ENCODE results near the gene MBP. TPM values are rescaled to one million over a fixed set of nuclear protein-coding genes. Genes with fewer than 3 reads are reported as not detected.

The MBP gene
- total and polyA plus RNA-seq, 2 donors (not counting 3 experiments of a cell fraction or from before 2014, with no cell fraction given), result 1.7 to 2.3 TPM

GRCh38 chr18:77168811-77169311 is 36.3 kb upstream of the MBP start:
- no peak for TF ChIP-seq MYC (IDR thresholded peaks at IDR 0.05; ENCODE audit: low read depth, low read length)
- TF ChIP-seq MAX (IDR thresholded peaks at IDR 0.05; ENCODE audit: insufficient read depth, insufficient read length), result no peak
- no peak for TF ChIP-seq EZH2 (IDR thresholded peaks at IDR 0.05; ENCODE audit: borderline replicate concordance, low read depth, low read length, severe bottlenecking)
- TF ChIP-seq, protein P1, sequence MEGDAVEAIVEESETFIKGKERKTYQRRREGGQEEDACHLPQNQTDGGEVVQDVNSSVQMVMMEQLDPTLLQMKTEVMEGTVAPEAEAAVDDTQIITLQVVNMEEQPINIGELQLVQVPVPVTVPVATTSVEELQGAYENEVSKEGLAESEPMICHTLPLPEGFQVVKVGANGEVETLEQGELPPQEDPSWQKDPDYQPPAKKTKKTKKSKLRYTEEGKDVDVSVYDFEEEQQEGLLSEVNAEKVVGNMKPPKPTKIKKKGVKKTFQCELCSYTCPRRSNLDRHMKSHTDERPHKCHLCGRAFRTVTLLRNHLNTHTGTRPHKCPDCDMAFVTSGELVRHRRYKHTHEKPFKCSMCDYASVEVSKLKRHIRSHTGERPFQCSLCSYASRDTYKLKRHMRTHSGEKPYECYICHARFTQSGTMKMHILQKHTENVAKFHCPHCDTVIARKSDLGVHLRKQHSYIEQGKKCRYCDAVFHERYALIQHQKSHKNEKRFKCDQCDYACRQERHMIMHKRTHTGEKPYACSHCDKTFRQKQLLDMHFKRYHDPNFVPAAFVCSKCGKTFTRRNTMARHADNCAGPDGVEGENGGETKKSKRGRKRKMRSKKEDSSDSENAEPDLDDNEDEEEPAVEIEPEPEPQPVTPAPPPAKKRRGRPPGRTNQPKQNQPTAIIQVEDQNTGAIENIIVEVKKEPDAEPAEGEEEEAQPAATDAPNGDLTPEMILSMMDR (IDR thresholded peaks at IDR 0.05; ENCODE audit: extremely low read depth in 1 of 2, insufficient read depth in 1 of 2, low read depth in 1 of 2, low read length in 2 of 2), result no peak
- no peak for TF ChIP-seq FOS (IDR thresholded peaks at IDR 0.05; ENCODE audit: borderline replicate concordance, insufficient read depth, low read length)
- no peak for TF ChIP-seq JUN (IDR thresholded peaks at IDR 0.05; ENCODE audit: borderline replicate concordance, insufficient read depth, insufficient read length, low read depth)
- no peak for TF ChIP-seq POLR2AphosphoS5 (IDR thresholded peaks at IDR 0.05; ENCODE audit: insufficient read depth, low read depth, low read length)
- TF ChIP-seq POLR2A (IDR thresholded peaks at IDR 0.05; ENCODE audit: low read depth, low read length), result no peak
- no peak for TF ChIP-seq GATA2 (IDR thresholded peaks at IDR 0.05; ENCODE audit: insufficient read depth, insufficient read length, low read depth, low read length)
- no peak overlapping the region for H2AFZ ChIP-seq (ENCODE audit: low read depth, low read length)
- H3K4me2 ChIP-seq (ENCODE audit: insufficient read depth, low read length), result no peak overlapping the region
- intact Hi-C loops (cut with micrococcal nuclease), result no loop called here
- no peak overlapping the region for H3K27ac ChIP-seq (ENCODE audit: insufficient read depth, low read depth, low read length)
- CTCF ChIA-PET, result no interaction called here
- no peaks in the 10 kb centered on the region for H3K9me1 ChIP-seq (replicated peaks; ENCODE audit: control insufficient read depth, extremely low read depth, insufficient read depth, low read length)
- H4K20me1 ChIP-seq (replicated peaks; ENCODE audit: control insufficient read depth, extremely low read depth, insufficient read depth, low read length), result no peaks in the 10 kb centered on the region
- DNase-seq (ENCODE audit: low read depth, low spot score), result no peak
- no TSS peak for BruUV-seq (replicated peaks)
- H3K27me3 ChIP-seq (ENCODE audit: control insufficient read depth in 2 of 2, insufficient read depth in 2 of 2, low read length in 2 of 2), result no peaks in the 10 kb centered on the region
- no peaks in the 10 kb centered on the region for H3K79me2 ChIP-seq (ENCODE audit: control insufficient read depth, insufficient read depth, low read length)
- no peak overlapping the region for H3K9ac ChIP-seq (replicated peaks; ENCODE audit: extremely low read depth, insufficient read depth, low read length)
- H3K36me3 ChIP-seq (ENCODE audit: control insufficient read depth in 2 of 2, extremely low read depth in 1 of 2, insufficient read depth in 2 of 2, low read length in 2 of 2), result no peaks in the 10 kb centered on the region
- no peak overlapping the region for H3K4me3 ChIP-seq (replicated peaks in 1 of 3; ENCODE audit: insufficient read depth in 1 of 3, low read depth in 1 of 3, low read length in 3 of 3)
- FAIRE-seq, result no peak
- H3K9me3 ChIP-seq (replicated peaks; ENCODE audit: control insufficient read depth, insufficient read depth, low read length), result no peaks in the 10 kb centered on the region
- POLR2A ChIA-PET, result no interaction called here
- no peaks in the 10 kb centered on the region for H3K4me1 ChIP-seq (ENCODE audit: control insufficient read depth, extremely low read depth, insufficient read depth, low read length)
- dilution Hi-C loops (cut with MboI; ENCODE audit: extremely low pct_ligation_motif_present, low sequenced_read_pairs), result no loop called here

All from endothelial cell of umbilical vein (primary cell).